OCI-LY3 (cell line): ENCODE data around the gene CRYM.

Source experiments
- CTCF ChIP-seq: fragments of 200-600, 300-600 bp; sonication (generic); IDR thresholded peaks from 2 replicates; pipeline ENCODE4 v1.5.1; 2014; ENCODE audit warnings: antibody characterized with exemption, low read length, low read depth
- EZH2phosphoT487 ChIP-seq: fragments of 200-600 bp; shearing (Covaris generic); IDR thresholded peaks from 2 replicates; pipeline ENCODE4 v1.6.1; 2018; ENCODE audit warnings: antibody characterized with exemption, mixed run types, low read depth

GRCh38 chr16:21276090-21276489, 2.0 kb downstream of the CRYM start:
- no peak for TF ChIP-seq CTCF
- TF ChIP-seq EZH2phosphoT487: no peak
